Activated B cell treated with CpG ODN at 0.5 μM for 24 hours (primary cell): ENCODE measurements around the gene SLC26A6. TPM values are rescaled to one million over a fixed set of nuclear protein-coding genes. Genes with fewer than 3 reads are reported as not detected.
A peak's percentile ranks its signal among the peaks of the same experiment; 100 is the strongest.

Experiments used
- ATAC-seq: fragments of 200-7000 bp; cut with Tn5 transposase; one replicate; pipeline ENCODE4 v1.10.0; 2021; ENCODE audit warnings: low read depth, mild to moderate bottlenecking, moderate library complexity
- CTCF ChIA-PET: fragments of 350-600 bp; sonication (Branson Sonifier 250); formaldehyde crosslinking; loops from one replicate; lab custom pipeline; 2021; ENCODE audit warnings: antibody characterized with exemption; lab: Charles Lee
- POLR2A ChIA-PET: fragments of 350-600 bp; sonication (Branson Sonifier 250); formaldehyde crosslinking; loops from one replicate; lab custom pipeline; 2021; ENCODE audit warnings: antibody characterized with exemption; lab: Charles Lee
- DNase-seq: peaks from one replicate; pipeline ENCODE4 v3.0.0; 2022
- H3K27ac Mint-ChIP-seq: one replicate; pipeline ENCODE4 v1.8.0; 2020; ENCODE audit warnings: mixed read lengths
- H3K27me3 Mint-ChIP-seq: one replicate; pipeline ENCODE4 v1.8.0; 2021; ENCODE audit warnings: mixed read lengths
- H3K36me3 Mint-ChIP-seq: one replicate; pipeline ENCODE4 v1.8.0; 2021; ENCODE audit warnings: low read depth, mixed read lengths
- H3K4me1 Mint-ChIP-seq: one replicate; pipeline ENCODE4 v1.8.0; 2021; ENCODE audit warnings: mixed read lengths
- H3K4me3 Mint-ChIP-seq: one replicate; pipeline ENCODE4 v1.8.0; 2020; ENCODE audit warnings: mild to moderate bottlenecking, mixed read lengths
- H3K9me3 Mint-ChIP-seq: one replicate; pipeline ENCODE4 v1.8.0; 2020; ENCODE audit warnings: mixed read lengths
- CTCF ChIP-seq: fragments of 200-600 bp; IDR thresholded peaks from one replicate; pipeline ENCODE4 v1.8.0; 2022; ENCODE audit warnings: antibody characterized with exemption, mild to moderate bottlenecking
- intact Hi-C: fragments of 100-400 bp; cut with micrococcal nuclease; formaldehyde crosslinking; loops from one replicate; pipeline ENCODE4 v1.15.1; 2024
- total RNA-seq: library from RNA; stranded (reverse); gene quantifications from 2 replicates; pipeline ENCODE4 v1.2.3, GENCODE V29; 2022

The SLC26A6 gene
- 12.4 and 21.5 TPM in 2 replicates for total RNA-seq

DNA sequence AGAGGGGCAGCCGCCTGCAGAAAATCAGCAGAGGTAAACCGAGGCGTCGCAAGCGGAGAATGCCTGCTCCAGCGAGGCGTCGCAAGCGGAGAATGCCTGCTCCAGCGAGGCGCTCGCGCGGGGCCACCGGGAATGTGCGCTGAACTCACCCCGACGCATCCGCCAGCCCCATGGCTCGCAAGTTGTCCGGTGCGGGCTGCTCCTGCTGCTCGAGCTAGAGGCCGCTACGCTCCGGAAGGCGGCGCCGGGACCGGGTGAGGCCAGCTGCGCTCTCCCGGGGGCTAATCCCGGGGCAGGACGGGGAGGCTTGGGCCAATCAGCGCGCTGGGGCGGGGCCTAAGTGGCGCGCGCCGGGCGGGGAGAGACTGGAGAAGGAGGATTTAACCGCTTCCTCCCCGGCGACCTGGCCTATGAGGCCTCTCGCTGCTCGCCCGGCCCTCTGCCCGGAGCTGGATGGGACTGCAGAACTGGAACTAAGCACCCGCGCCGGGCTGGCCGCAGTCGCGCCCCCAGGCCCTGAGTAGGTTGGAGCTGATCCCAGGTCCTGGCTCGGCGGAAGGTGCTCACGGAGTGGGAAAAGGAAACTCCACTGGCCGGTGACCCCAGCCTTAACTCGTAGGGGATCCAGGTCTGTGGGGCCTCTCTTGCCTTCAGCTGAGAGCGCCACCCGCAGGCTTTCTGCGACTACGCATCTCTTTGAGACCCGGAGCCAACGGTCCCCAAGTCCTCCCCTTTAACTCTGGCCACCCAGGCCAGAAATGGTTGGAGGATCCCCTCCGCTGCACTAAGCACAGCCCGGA, at the start of gene SLC26A6:
Gene SLC26A6 (minus strand): TSS at position 240 of the 800 bp plus-strand sequence. CDS start 68 bp downstream, at position 172.
- ChIA-PET CTCF (interaction anchor here (0.7 to 1.9 kb wide), 5 partner anchors 26 to 235 kb away, joined by 3 to 7 read pairs (median 3); partner anchors contain the start of gene CELSR3), POLR2A (interaction anchor here (0.8 to 2.2 kb wide), 4 partner anchors 22 to 169 kb away, joined by 3 to 12 read pairs (median 4); partner anchors contain the start of gene UQCRC1)
- H3K36me3 Mint-ChIP-seq, result peaks cover 2% of the 10 kb centered on the region
- ATAC-seq (peak; percentile 97), DNase-seq (peak; percentile 90)
- H3K4me1 Mint-ChIP-seq, result peaks cover 15% of the 10 kb centered on the region
- H3K27ac Mint-ChIP-seq, result peak within 1 kb of the TSS; percentile 50
- H3K9me3 Mint-ChIP-seq, result no peaks in the 10 kb centered on the region
- no peak for TF ChIP-seq CTCF
- H3K4me3 Mint-ChIP-seq, result peak within 1 kb of the TSS; percentile 89
- no peaks in the 10 kb centered on the region for H3K27me3 Mint-ChIP-seq
- intact Hi-C loops, result loop anchor here (1.0 to 5.0 kb wide), 5 partner anchors 21 to 457 kb away; partner anchors contain the start of genes QRICH1 and UQCRC1

- intact Hi-C loops, result loop anchor here (1.0 to 10.0 kb wide), 9 partner anchors 20 to 410 kb away; partner anchors contain the start of genes ARIH2, IP6K2, PRKAR2A and UQCRC1
- ChIA-PET POLR2A (no interaction called here), CTCF (interaction anchor here (0.6 to 1.0 kb wide), 2 partner anchors 21 to 23 kb away, joined by 3 to 4 read pairs; no protein-coding TSS in a partner anchor)
- DNase-seq (no peak), ATAC-seq (no peak)
- peaks cover 43% of the 10 kb centered on the region for H3K4me1 Mint-ChIP-seq
- peak overlapping the region; percentile 69 for H3K27ac Mint-ChIP-seq
- no peaks in the 10 kb centered on the region for H3K9me3 Mint-ChIP-seq
- H3K27me3 Mint-ChIP-seq, result no peaks in the 10 kb centered on the region
- peak overlapping the region; percentile 74 for H3K4me3 Mint-ChIP-seq
- TF ChIP-seq CTCF, result no peak
- H3K36me3 Mint-ChIP-seq, result peaks cover 56% of the 10 kb centered on the region
Observed at GRCh38 chr3:48684480-48685143, 49.4 kb upstream of the SLC26A6 start.

GRCh38 chr3:48684054-48684349, 48.7 kb upstream of the SLC26A6 start:
- H3K27me3 Mint-ChIP-seq, result no peaks in the 10 kb centered on the region
- POLR2A ChIA-PET, result no interaction called here

DNA sequence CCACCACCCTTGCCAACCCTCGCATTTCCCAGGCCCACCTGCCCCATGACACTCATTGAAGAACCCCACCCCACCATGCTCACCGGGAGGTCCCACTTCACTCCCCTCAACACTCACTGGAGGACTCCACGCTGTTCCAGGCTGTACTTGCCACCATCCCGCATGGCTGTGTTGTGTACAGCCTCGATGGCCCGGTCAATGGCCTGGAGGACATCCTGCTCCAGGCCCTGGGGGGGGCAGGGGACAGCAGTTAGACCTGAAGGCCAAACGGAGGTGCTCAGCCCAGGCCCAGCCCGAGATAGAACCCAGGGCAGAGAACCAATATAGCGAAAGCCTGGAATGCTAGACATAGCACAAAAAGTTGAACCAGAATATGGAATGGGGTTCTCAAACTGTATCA, 47.5 kb upstream of the SLC26A6 start:
- no peak overlapping the region for H3K4me3 Mint-ChIP-seq
- H3K4me1 Mint-ChIP-seq, result peaks cover 53% of the 10 kb centered on the region
- intact Hi-C loops, result loop anchor here (10.0 kb wide), 1 partner anchor 408 kb away; no protein-coding TSS in a partner anchor
- H3K27ac Mint-ChIP-seq, result no peak overlapping the region
- no peaks in the 10 kb centered on the region for H3K27me3 Mint-ChIP-seq
- ChIA-PET CTCF (no interaction called here), POLR2A (no interaction called here)
- H3K9me3 Mint-ChIP-seq, result no peaks in the 10 kb centered on the region
- ATAC-seq (no peak), DNase-seq (no peak)
- no peak for TF ChIP-seq CTCF
- H3K36me3 Mint-ChIP-seq, result peaks cover 44% of the 10 kb centered on the region

More at GRCh38 chr3:48684054-48684349, 48.7 kb upstream of the SLC26A6 start:
- H3K36me3 Mint-ChIP-seq, result peaks cover 50% of the 10 kb centered on the region
- peaks cover 48% of the 10 kb centered on the region for H3K4me1 Mint-ChIP-seq
- no peak overlapping the region for H3K27ac Mint-ChIP-seq
- DNase-seq, result no peak
- H3K9me3 Mint-ChIP-seq, result no peaks in the 10 kb centered on the region
- intact Hi-C loops, result loop anchor here (2.0 to 10.0 kb wide), 3 partner anchors 19 to 409 kb away; partner anchors contain the start of gene PRKAR2A
- TF ChIP-seq CTCF, result no peak
- CTCF ChIA-PET, result interaction anchor here (1.0 kb wide), 1 partner anchor 22 kb away, joined by 4 read pairs; no protein-coding TSS in a partner anchor
- ATAC-seq, result no peak
- peak overlapping the region; percentile 8 for H3K4me3 Mint-ChIP-seq
